H1 (cell line): ENCODE measurements around the gene PRR35. TPM values are rescaled to one million over a fixed set of nuclear protein-coding genes. Genes with fewer than 3 reads are reported as not detected.

Source experiments
- CTCF ChIA-PET: fragments of 300-600 bp; sonication (Branson Sonifier 250); formaldehyde crosslinking; loops from one replicate; lab custom pipeline; 2021; ENCODE audit not compliant: partially characterized antibody; lab: Charles Lee
- POLR2A ChIA-PET: fragments of 300-600 bp; sonication (Branson Sonifier 250); formaldehyde crosslinking; loops from one replicate; lab custom pipeline; 2021; ENCODE audit warnings: inconsistent platforms; ENCODE audit not compliant: partially characterized antibody; lab: Charles Lee
- DNase-seq, 2 experiments: peaks; one replicate each; pipeline versions ENCODE4 v3.0.0 to v3.0.0-alpha.2; 2010 to 2022; ENCODE audit warnings: low spot score in 2 of 2, low read depth in 1 of 2, mixed read lengths in 1 of 2
- FAIRE-seq: peaks from 2 replicates; lab custom pipeline; 2011; peaks lifted over from hg19 to GRCh38; lab: Jason Lieb, UNC
- H2AFZ ChIP-seq: 2 replicates; pipeline ENCODE4 v1.8.1; 2012; ENCODE audit warnings: low read length, inconsistent platforms
- H2AK5ac ChIP-seq: 2 replicates; pipeline ENCODE4 v1.6.1; 2013; ENCODE audit warnings: low read depth, low read length
- H2BK120ac ChIP-seq: replicated peaks from 2 replicates; pipeline ENCODE3; 2013; ENCODE audit warnings: low read depth, low read length, inconsistent platforms
- H2BK12ac ChIP-seq: 2 replicates; pipeline ENCODE4 v1.6.1; 2013; ENCODE audit warnings: low read depth, low read length
- H2BK15ac ChIP-seq: 2 replicates; pipeline ENCODE4 v1.6.1; 2013; ENCODE audit warnings: low read length
- H2BK20ac ChIP-seq: 2 replicates; pipeline ENCODE4 v1.6.1; 2013; ENCODE audit warnings: low read length
- H2BK5ac ChIP-seq: 2 replicates; pipeline ENCODE4 v1.6.1; 2013; ENCODE audit warnings: low read depth, low read length
- H3K14ac ChIP-seq: 2 replicates; pipeline ENCODE4 v1.6.1; 2013; ENCODE audit warnings: inconsistent platforms; ENCODE audit not compliant: insufficient read length
- H3K18ac ChIP-seq: 2 replicates; pipeline ENCODE4 v1.6.1; 2013; ENCODE audit warnings: low read length; ENCODE audit errors: extremely low read depth
- H3K23ac ChIP-seq: 2 replicates; pipeline ENCODE4 v1.6.1; 2013; ENCODE audit warnings: inconsistent platforms; ENCODE audit not compliant: insufficient read length
- H3K23me2 ChIP-seq: 2 replicates; pipeline ENCODE4 v1.6.1; 2013; ENCODE audit warnings: low read depth, low read length
- H3K27ac ChIP-seq: 2 replicates; pipeline ENCODE4 v1.6.1; 2011; ENCODE audit warnings: low read depth, low read length, inconsistent platforms
- H3K27me3 ChIP-seq, 4 experiments: replicated peaks in 1 of 4; 1 replicate in 1 of 4; 2 replicates in 3 of 4; pipeline versions ENCODE4 v1.6.1 to v1.8.1; 2011 to 2013; ENCODE audit warnings: low read length in 3 of 4, mild to moderate bottlenecking in 3 of 4, inconsistent platforms in 2 of 4, mixed read lengths in 2 of 4, moderate library complexity in 1 of 4; ENCODE audit not compliant: control insufficient read depth in 3 of 4, insufficient read depth in 3 of 4; ENCODE audit errors: extremely low read depth in 1 of 4
- H3K36me3 ChIP-seq, 4 experiments: 2 replicates each; pipeline versions ENCODE4 v1.6.1 to v1.8.1; 2011 to 2013; ENCODE audit warnings: mild to moderate bottlenecking in 4 of 4, low read length in 3 of 4, moderate library complexity in 2 of 4, control low read depth in 1 of 4, inconsistent platforms in 1 of 4; ENCODE audit not compliant: insufficient read depth in 4 of 4, control insufficient read depth in 2 of 4
- H3K4ac ChIP-seq: replicated peaks from 2 replicates; pipeline ENCODE3; 2013; ENCODE audit warnings: low read length, low read depth, mixed read lengths, inconsistent platforms; ENCODE audit not compliant: insufficient read length
- H3K4me1 ChIP-seq, 4 experiments: replicated peaks in 1 of 4; 1 replicate in 1 of 4; 2 replicates in 3 of 4; pipeline versions ENCODE4 v1.6.1 to v1.8.1; 2011 to 2013; ENCODE audit warnings: low read length in 3 of 4, inconsistent platforms in 2 of 4, mixed read lengths in 1 of 4; ENCODE audit not compliant: insufficient read depth in 4 of 4, control insufficient read depth in 3 of 4
- H3K4me2 ChIP-seq, 2 experiments: 2 replicates each; pipeline versions ENCODE4 v1.6.1 to v1.8.1; 2011 to 2013; ENCODE audit warnings: low read depth in 2 of 2, low read length in 2 of 2, control low read depth in 1 of 2, inconsistent platforms in 1 of 2, mild to moderate bottlenecking in 1 of 2; ENCODE audit not compliant: insufficient read depth in 1 of 2
- H3K4me3 ChIP-seq, 4 experiments: fragments of 200-600, 300-600 bp in 1 of 4; sonication (generic), shearing (Covaris generic), sonication (Bioruptor Twin) in 1 of 4; 2 replicates each; pipeline versions ENCODE4 v1.5.1 to v1.8.1; 2011 to 2016; ENCODE audit warnings: low read length in 4 of 4, low read depth in 3 of 4, control low read depth in 2 of 4, inconsistent platforms in 2 of 4, mild to moderate bottlenecking in 2 of 4, mixed read lengths in 1 of 4, moderate library complexity in 1 of 4; ENCODE audit not compliant: insufficient read depth in 2 of 4; ENCODE audit errors: extremely low read depth in 1 of 4
- H3K56ac ChIP-seq: replicated peaks from 2 replicates; pipeline ENCODE3; 2013; ENCODE audit warnings: low read depth, mild to moderate bottlenecking, mixed read lengths, low read length, inconsistent platforms; ENCODE audit not compliant: insufficient read length
- H3K79me1 ChIP-seq: 2 replicates; pipeline ENCODE4 v1.6.1; 2013; ENCODE audit warnings: low read depth, low read length, control low read depth
- H3K79me2 ChIP-seq, 2 experiments: 2 replicates each; pipeline versions ENCODE4 v1.6.1 to v1.8.1; 2012 to 2013; ENCODE audit warnings: low read length in 2 of 2, mild to moderate bottlenecking in 2 of 2, inconsistent platforms in 1 of 2; ENCODE audit not compliant: insufficient read depth in 2 of 2, control insufficient read depth in 1 of 2
- H3K9ac ChIP-seq, 4 experiments: replicated peaks in 1 of 4; 1 replicate in 1 of 4; 2 replicates in 3 of 4; pipeline versions ENCODE4 v1.6.1 to v1.8.1; 2011 to 2013; ENCODE audit warnings: low read depth in 3 of 4, low read length in 3 of 4, control low read depth in 2 of 4, mild to moderate bottlenecking in 2 of 4, moderate library complexity in 2 of 4, inconsistent platforms in 1 of 4; ENCODE audit errors: extremely low read depth in 1 of 4
- H3K9me3 ChIP-seq, 2 experiments: 2 replicates each; pipeline versions ENCODE4 v1.6.1 to v1.8.1; 2012 to 2013; ENCODE audit warnings: mild to moderate bottlenecking in 2 of 2, moderate library complexity in 2 of 2, control low read depth in 1 of 2, inconsistent platforms in 1 of 2, low read depth in 1 of 2, low read length in 1 of 2, mixed read lengths in 1 of 2; ENCODE audit not compliant: insufficient read depth in 2 of 2
- H4K20me1 ChIP-seq, 2 experiments: replicated peaks in 1 of 2; 2 replicates each; pipeline versions ENCODE3 to v1.8.1; 2011 to 2013; ENCODE audit warnings: inconsistent platforms in 2 of 2, low read length in 2 of 2, mild to moderate bottlenecking in 1 of 2; ENCODE audit not compliant: insufficient read depth in 2 of 2, control insufficient read depth in 1 of 2
- H4K5ac ChIP-seq: 2 replicates; pipeline ENCODE4 v1.6.1; 2013; ENCODE audit warnings: low read length, low read depth, mixed read lengths, inconsistent platforms; ENCODE audit not compliant: insufficient read length
- H4K8ac ChIP-seq: 2 replicates; pipeline ENCODE4 v1.8.0; 2013; ENCODE audit warnings: mild to moderate bottlenecking, moderate library complexity, low read length, inconsistent platforms; ENCODE audit not compliant: insufficient read depth; ENCODE audit errors: extremely low read depth
- H4K91ac ChIP-seq: replicated peaks from 2 replicates; pipeline ENCODE3; 2013; ENCODE audit warnings: low read length, mixed read lengths, inconsistent platforms; ENCODE audit not compliant: insufficient read length
- ASH2L ChIP-seq: fragments of 200-600, 300-600 bp; sonication (generic); IDR thresholded peaks from one replicate; pipeline ENCODE4 v1.7.1; 2017; ENCODE audit warnings: low read length
- BRCA1 ChIP-seq: IDR thresholded peaks from 2 replicates; pipeline ENCODE4 v1.6.1; 2012; ENCODE audit warnings: low read depth, low read length, improper control_type of control experiment
- EGR1 ChIP-seq: IDR thresholded peaks from 2 replicates; pipeline ENCODE4 v1.6.1; 2011; ENCODE audit warnings: low read depth, low read length, borderline replicate concordance
- EZH2 ChIP-seq: fragments of 200-600 bp; sonication (generic); IDR thresholded peaks from 2 replicates; pipeline ENCODE4 v1.7.1; 2012; ENCODE audit warnings: low read depth, mild to moderate bottlenecking, moderate library complexity, low read length, inconsistent platforms; ENCODE audit not compliant: severe bottlenecking
- PHF8 ChIP-seq: fragments of 200-600 bp; sonication (generic); conservative IDR thresholded peaks from 2 replicates; pipeline ENCODE4 v1.7.1; 2012; ENCODE audit warnings: low read depth, mild to moderate bottlenecking, inconsistent platforms, low read length, moderate library complexity
- POLR2AphosphoS5 ChIP-seq: IDR thresholded peaks from 2 replicates; pipeline ENCODE4 v1.6.1; 2011; ENCODE audit warnings: low read depth, low read length
- RXRA ChIP-seq: IDR thresholded peaks from 2 replicates; pipeline ENCODE4 v1.6.1; 2011; ENCODE audit warnings: low read depth, mild to moderate bottlenecking, low read length, moderate library complexity; ENCODE audit not compliant: insufficient read depth
- SIX5 ChIP-seq: IDR thresholded peaks from 2 replicates; pipeline ENCODE4 v1.6.1; 2011; ENCODE audit warnings: mild to moderate bottlenecking, low read depth, low read length
- TCF12 ChIP-seq: IDR thresholded peaks from 2 replicates; pipeline ENCODE4 v1.6.1; 2011; ENCODE audit warnings: low read depth, mild to moderate bottlenecking, low read length
- TEAD4 ChIP-seq: IDR thresholded peaks from 2 replicates; pipeline ENCODE4 v1.6.1; 2012; ENCODE audit warnings: low read depth, low read length, inconsistent platforms, mixed read lengths
- WGBS, 2 experiments: shearing (Covaris generic) in 1 of 2; methylation state at CpG; one replicate each; pipeline versions ENCODE4 v1.1.6 to v1.1.7; 2013 to 2015; ENCODE audit warnings: low lambda C conversion rate in 2 of 2, mixed read lengths in 2 of 2, inconsistent platforms in 1 of 2, low coverage in 1 of 2, missing lambda C conversion rate in 1 of 2; ENCODE audit not compliant: insufficient replicate concordance in 2 of 2, insufficient coverage in 1 of 2, insufficient read length in 1 of 2; ENCODE audit errors: extremely low coverage in 1 of 2, missing lambda C conversion rate in 1 of 2; 5-methylcytosine and 5-hydroxymethylcytosine counted together
- polyA plus RNA-seq, 7 experiments: library from polyadenylated mRNA; depleted of rRNA in 3 of 7; stranded (reverse) in 5 of 7; unstranded in 2 of 7; fragments of >200 nt in 5 of 7; fragments of 200-250 nt in 2 of 7; gene quantifications; 1 replicate in 5 of 7; 2 replicates in 1 of 7; 4 replicates in 1 of 7; pipeline versions ENCODE4 v1.2.1 to v1.2.3, GENCODE V29; 2011 to 2013; ENCODE audit warnings: missing spikeins in 2 of 7, mixed read lengths in 2 of 7
- total RNA-seq: library from RNA; stranded (reverse); fragmentation: NEBNext Ultra II Directional; extraction: Animal tissue kit (Norgen Biotek cat#: 25700); gene quantifications from 2 replicates; pipeline ENCODE4 v1.2.1, GENCODE V29; 2021

The PRR35 gene
- total and polyA plus RNA-seq, 2 of the 8 experiments (the other 6 are each of a cell fraction or from before 2014, with no cell fraction given), result 0.38 to 0.50 TPM

GRCh38 chr16:535446-536405, 24.5 kb upstream of the PRR35 start:
- Histone ChIP-seq H3K27ac (no peak overlapping the region), H2BK12ac (no peak overlapping the region), H4K91ac (no peak overlapping the region), H3K36me3 (no peaks in the 10 kb centered on the region; a peak in 2 of 8 replicates), H3K27me3 (no peaks in the 10 kb centered on the region), H3K14ac (no peak overlapping the region), H3K23me2 (no peaks in the 10 kb centered on the region), H2BK120ac (no peak overlapping the region), H3K18ac (no peak overlapping the region), H3K4me2 (no peak overlapping the region), H2BK20ac (no peak overlapping the region), H3K4ac (no peak overlapping the region), H3K79me2 (peaks cover 0 to 47% of the 10 kb centered on the region in 2 experiments; a peak in 3 of 4 replicates), H4K5ac (no peak overlapping the region), H2BK15ac (no peak overlapping the region), H3K4me3 (no peak overlapping the region), H2AFZ (no peak overlapping the region), H3K56ac (no peak overlapping the region), H3K23ac (no peak overlapping the region), H3K4me1 (no peaks in the 10 kb centered on the region; a peak in 2 of 7 replicates), H2AK5ac (no peak overlapping the region), H2BK5ac (no peak overlapping the region), H3K79me1 (peaks cover 13% of the 10 kb centered on the region), H3K9ac (no peak overlapping the region), H3K9me3 (no peaks in the 10 kb centered on the region), H4K8ac (no peak overlapping the region; the same call in 1 of the 2 replicates), H4K20me1 (peaks cover 7 to 26% of the 10 kb centered on the region in 2 experiments)
- FAIRE-seq (no peak), DNase-seq (no peak)
- 94% methylated on average over 35 of the region's 39 CpGs; no CpG with 5 or more reads in 1 of the 2 experiments for WGBS, 2 experiments
- ChIA-PET POLR2A (interaction anchor here (1.9 kb wide), 1 partner anchor 12 kb away, joined by 6 read pairs; no protein-coding TSS in a partner anchor), CTCF (interaction anchor here (1.2 to 1.7 kb wide), 5 partner anchors 11 to 214 kb away, joined by 3 to 10 read pairs (median 3); no protein-coding TSS in a partner anchor)
- TF ChIP-seq BRCA1 (no peak), TCF12 (no peak), SIX5 (no peak), TEAD4 (no peak), ASH2L (no peak), EGR1 (no peak), PHF8 (no peak), POLR2AphosphoS5 (no peak), EZH2 (no peak), RXRA (no peak)
